NCI-H526 (cell line): Measurements from ENCODE around the gene FSD1.
"Not testable (repeated sequence)": the region's sequence is repeated elsewhere in the genome, so short reads cannot be mapped to it uniquely, and the experiment has no call there.

Experiments
- DNase-seq, 2 experiments: peaks; one replicate each; lab custom pipeline; 2025; lab: John Stamatoyannopoulos, UW

FSD1 gene

DNA sequence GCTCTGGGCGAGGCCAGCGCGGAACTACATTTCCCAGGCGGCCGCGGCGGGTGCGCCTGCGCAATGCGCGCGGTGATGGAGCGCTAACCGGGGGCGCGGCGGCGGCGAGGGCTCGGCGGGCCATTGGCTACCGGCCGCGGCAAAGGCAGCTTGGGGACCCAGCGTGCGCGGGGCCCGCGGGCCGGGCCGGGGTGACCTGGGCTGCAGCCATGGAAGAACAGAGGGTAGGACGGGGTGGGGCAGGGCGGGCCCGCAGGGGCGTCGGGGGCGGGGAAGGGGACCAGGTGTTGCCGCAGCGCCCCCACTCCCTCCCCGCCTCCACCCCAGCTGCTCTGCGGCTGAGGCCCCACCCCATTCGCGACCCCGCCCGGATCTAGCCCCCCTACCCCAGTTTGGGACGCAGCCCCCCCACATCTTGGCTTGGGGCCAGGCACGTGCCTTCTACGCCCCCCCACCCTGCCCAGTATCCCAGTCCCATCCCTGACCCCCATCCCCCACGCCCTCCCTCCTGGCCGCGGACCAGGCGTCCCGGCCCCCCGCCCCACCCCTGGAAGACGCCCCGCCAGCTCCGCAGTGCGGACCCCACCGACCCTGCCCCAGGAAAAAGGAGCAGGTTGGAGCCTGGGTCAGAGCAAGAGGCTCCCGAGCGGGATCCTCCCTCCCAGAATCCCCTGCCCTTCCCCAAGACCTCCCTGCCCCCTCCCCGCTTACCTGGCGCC, at the start of gene FSD1:
Gene FSD1, plus strand, starts transcription at position 61 of the 719 bp plus-strand sequence. Its CDS starts 149 bp downstream, at position 210.
- DNase-seq = peak in 1 of 2 experiments; percentile 78

DNA sequence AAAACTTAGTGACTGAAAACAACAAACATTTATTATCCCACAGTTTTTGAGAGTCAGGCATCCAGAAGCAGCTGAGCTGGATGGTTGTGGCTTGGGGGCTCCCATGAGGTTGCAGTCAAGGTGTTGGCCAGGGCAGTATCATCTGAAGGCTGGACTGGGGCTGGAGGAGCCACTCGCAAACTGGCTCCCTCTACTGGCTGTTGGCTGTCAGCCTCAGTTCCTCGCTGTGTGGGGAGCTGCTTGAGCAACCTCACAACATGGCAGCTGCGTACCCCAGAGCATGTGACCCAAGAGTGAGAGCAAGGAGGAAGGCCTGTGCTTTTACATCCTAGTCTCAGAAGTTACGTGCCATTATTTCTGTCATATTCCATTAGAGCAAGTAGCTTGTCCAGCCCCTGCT, 47.8 kb upstream of the FSD1 start:
- no peak for DNase-seq

DNA sequence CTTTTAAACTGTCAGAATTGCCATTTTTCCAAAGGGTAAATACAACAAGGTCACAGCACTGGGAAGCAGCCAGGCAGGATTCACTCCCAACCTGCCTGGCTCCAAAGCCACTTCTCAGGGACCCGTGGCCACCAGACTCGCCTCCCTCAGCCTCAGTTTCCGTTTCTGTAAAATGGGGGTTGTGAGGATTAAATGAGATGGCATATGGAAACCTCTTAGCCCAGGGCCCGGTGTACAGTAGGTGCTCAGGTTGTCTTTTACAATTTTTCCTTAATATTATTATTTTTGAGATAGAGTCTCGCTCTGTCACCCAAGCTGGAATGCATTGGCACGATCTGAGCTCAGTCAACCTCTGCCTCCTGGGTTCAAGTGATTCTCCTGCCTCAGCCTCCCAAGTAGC, 47.4 kb upstream of the FSD1 start:
- DNase-seq = no peak

DNA sequence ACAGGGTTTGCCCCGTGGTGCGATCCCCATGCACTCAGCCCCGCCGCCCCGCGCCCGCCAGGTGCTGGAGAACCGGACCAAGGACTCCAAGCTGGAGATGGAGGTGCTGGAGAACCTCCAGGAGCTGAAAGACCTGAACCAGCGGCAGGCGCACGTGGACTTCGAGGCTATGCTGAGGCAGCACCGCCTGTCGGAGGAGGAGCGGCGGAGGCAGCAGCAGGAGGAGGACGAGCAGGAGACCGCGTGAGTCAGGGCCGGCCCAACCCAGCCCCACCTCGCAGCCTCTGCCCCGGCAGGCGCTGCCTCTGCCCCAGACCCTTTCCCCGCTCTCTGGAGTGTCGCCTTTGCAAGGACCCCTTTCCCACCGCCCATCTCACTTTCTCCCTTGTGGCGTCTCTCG, 46.2 kb upstream of the FSD1 start:
- DNase-seq = no peak

DNA sequence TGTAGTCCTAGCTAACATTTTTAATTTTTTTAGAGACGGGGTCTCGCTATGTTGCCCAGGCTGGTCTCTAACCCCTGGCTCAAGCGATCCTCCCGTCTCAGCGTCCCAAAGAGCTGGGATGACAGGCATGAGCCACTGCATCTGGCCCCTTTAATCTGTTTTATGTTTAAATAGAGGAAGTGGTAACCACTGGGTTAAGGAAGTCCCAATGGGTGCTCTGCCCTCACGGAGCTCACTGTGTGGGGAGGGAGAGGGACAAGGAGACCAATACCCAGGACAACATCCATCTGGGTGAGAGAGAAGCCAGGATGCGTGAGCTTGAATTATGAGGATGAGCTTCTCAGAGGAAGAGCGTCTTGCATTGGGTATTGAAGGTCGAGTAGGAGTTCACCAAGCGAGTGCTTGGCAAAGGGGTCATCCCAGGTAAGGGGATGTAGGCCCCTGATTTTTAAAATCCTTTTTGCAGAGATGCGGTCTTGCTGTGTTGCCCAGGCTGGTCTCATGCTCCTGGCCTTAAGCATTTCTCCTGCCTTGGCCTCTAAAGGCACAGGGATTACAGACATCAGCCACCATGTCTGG, 43.7 kb upstream of the FSD1 start:
- DNase-seq = no peak

DNA sequence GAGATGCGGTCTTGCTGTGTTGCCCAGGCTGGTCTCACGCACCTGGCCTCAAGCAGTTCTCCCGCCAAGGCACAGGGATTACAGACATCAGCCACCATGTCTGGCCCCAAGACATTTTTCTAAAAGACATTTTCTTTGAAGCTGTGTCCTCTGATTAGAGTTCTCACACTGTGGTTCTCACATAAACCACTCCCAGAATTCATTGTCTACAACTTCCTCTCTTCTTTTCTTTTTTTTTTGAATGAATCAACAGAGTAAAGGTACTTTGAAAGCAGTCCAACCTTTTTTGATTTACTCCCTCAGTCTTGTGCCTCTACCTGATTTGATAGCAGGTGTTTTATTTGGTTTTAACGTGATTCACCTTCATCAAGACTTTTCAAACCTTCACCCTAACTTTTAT, 39.6 kb upstream of the FSD1 start:
- no peak for DNase-seq

DNA sequence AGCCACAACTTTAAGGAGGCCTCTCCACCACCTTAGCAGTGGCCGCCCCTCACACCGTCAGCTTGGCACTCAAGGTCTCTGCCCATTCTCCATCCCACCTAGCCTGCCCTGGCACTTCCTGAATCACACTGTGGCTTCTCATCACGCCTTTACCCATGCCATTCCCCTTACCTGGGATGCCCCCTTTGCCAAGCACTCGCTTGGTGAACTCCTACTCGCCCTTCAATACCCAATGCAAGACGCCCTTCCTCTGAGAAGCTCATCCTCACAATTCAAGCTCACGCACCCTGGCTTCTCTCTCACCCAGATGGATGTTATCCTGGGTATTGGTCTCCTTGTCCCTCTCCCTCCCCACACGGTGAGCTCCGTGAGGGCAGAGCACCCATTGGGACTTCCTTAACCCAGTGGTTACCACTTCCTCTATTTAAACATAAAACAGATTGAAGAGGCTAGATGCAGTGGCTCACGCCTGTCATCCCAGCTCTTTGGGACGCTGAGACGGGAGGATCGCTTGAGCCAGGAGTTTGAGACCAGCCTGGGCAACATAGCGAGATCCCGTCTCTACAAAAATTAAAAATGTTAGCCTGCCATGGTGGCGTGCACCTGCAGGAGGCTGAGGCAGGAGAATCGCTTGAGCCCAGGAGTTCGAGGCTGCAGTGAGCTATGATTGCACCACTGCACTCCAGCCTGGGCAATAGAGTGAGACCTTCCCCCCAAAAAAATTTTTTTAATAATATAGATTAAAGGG, 38.0 kb upstream of the FSD1 start:
- no peak for DNase-seq

DNA sequence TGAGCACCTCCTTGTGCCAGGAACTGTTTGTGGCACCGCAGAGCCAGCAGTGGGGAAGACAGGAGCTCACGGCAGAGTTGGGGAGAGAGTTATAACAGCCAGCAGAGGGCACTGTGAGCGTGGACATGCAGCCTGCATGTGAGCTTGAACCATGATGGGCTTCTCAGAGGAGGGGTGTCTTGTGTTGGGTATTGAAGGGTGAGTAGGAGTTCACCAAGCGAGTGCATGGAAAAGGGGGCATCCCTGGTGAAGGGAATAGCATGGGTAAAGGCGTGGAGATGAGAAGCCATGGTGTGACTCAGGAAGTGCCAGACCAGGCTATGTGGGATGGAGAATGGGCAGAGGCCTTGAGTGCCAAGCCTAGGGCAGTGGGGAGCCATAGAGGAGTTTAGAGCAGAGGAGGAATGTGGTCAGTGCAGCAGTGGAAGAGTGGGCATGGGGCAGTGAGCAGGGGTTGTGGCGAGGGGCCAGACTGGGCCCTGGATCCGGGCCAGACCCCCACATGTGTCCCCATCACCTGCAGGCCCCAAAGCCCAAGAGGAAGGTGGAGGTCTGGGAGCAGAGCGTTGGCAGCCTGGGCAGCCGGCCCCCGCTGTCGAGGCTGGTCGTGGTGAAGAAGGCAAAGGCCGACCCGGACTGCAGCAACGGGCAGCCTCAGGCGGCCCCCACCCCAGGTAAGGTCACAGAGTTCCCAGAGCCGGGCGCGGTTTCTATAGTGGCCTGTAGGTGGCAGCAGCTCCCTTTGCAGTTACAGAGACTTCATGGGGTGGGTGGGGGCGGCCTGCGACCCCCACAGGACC, 37.1 kb upstream of the FSD1 start:
- peak in 1 of 2 experiments; percentile 66 for DNase-seq

DNA sequence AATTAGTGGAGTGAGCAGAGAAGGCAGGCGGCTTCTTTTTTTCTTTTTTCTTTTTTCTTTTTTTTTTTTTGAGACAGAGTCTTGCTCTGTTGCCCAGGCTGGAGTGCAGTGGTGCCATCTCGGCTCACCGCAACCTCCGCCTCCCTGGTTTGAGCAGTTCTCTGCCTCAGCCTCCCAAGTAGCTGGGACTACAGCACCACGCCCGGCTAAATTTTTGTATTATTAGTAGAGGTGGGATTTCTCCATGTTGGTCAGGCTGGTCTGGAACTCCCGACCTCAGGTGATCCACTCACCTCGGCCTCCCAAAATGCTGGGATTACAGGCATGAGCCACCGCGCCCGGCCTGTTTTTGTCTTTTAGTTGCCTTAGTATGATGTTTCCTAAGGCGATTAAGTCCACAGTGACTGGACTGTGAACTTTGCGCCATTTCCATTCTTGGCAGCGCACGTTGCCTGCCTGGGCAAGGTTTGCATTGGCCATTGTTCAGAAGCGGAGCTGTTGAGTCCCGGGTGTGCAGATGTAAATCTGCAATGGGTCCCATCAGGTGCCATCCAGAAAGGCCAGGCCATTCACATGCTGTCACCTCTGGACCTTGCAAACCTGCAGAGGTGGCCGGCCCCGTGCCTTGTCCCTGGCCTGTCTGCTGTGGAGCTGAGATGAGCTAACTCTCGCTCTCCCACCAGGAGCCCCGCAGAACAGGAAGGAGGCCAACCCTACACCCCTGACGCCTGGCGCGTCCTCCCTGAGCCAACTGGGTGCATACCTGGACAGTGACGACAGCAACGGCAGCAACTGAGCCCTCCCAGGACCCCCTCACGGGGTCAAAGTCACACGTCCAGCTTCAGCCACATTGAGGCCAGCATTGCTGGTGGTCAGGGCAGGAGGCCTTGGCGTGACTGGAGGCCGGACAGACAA, 36.2 kb upstream of the FSD1 start:
- no peak for DNase-seq

DNA sequence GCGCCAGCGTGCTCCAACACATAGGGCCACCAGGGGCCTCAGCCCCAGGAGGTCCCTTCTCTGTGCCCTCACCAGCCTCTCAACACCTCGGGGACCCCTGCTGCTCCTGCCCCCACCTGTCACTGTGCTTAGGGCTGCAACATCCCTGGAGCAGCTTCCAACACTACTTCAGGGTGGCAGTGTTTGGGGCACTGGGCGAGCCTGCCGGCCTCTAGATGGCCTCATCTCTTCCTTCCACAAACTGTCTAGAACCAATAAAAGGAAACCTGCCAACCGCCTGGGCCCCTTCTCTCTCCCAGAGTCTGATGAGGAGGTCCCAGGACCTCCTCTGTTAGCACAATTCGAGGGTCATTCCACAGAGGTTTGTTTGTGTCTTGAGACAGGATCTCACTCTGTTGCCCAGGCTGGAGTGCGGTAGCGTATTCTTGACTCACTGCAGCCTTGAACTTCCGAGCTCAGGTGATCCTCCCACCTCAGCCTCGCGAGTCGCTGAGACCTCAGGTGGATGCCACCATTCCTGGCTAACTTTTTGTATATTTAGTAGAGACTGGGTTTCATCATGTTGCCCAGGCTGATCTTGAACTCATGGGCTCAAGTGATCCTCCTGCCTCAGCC, 35.5 kb upstream of the FSD1 start:
- no peak for DNase-seq

DNA sequence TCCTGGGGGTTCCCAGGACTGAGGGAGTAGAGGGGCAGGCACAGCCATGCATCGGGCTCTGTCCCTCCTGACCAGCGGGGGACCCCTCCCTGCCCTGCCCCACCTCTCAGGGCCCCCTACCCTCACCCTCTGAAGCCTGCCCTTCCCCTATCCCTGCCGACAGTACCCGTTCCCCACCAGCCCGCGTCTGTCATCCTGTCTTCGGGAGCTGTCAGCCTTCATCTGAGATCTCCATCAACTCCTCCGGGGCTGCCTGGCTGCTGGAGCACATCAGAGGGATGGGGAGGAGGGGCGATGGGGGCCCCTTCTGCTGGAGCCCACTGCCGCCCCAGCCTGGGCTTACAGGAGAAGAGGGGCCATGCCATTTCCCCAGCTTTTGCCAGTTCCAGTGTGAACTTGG, 31.5 kb upstream of the FSD1 start:
- DNase-seq = no peak

DNA sequence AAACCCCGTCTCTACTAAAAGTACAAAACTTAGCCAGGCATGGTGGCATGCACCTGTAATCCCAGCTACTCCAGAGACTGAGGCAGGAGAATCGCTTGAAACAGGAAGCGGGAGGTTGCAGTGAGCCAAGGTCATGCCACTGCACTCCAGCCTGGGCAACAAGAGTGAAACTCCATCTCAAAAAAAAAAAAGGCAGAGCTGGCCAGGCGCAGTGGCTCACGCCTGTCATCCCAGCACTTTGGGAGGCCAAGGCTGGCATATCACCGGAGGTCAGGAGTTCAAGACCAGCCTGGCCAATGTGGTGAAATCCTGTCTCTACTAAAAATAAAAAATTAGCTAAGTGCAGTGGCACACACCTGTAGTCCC, 30.1 kb upstream of the FSD1 start:
- not testable (repeated sequence) for DNase-seq

DNA sequence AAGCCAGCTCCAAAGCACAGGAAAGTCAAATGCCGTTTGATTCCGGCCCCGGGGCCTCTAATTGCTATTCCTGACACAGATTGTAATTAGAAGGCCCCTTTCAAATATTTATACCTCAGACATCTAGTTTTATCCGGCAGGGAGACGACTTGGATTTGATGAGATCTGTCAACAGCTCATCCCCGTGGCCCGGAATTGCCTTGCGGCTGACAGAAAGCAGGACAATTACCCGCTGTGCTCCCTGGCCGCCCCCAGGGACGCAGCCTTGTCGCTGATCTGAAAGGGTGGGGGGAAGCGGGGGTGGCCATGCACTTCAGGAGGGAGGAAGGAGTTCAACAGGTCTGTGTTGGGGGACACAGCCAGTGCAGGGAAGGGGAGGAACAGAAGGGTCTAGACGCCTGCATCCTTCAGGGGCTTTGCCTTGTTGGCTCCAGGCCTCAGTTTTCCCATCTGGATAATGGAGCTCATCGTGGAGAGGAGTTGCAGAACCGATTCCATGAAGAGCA, 27.2 kb upstream of the FSD1 start:
- DNase-seq = no peak

DNA sequence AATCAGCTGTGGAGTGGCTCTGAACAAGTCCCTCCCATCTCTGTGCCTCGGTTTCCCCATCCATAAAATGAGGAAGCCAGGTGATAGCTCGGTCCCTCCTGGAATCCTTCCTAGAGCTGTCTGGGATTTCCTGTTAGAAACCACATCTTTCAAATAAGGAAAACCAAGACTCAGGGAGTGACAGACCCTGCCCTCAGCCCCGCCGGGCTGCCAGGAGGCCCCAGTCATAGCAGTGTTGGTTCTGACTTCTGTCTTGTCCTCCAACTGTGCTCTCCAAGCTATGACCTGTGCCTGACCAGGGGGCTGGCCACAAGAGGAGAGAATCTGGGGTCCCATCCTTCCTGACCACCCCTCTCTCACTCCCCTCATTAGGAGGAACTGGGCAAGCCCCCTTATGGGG, 26.4 kb upstream of the FSD1 start:
- no peak for DNase-seq

DNA sequence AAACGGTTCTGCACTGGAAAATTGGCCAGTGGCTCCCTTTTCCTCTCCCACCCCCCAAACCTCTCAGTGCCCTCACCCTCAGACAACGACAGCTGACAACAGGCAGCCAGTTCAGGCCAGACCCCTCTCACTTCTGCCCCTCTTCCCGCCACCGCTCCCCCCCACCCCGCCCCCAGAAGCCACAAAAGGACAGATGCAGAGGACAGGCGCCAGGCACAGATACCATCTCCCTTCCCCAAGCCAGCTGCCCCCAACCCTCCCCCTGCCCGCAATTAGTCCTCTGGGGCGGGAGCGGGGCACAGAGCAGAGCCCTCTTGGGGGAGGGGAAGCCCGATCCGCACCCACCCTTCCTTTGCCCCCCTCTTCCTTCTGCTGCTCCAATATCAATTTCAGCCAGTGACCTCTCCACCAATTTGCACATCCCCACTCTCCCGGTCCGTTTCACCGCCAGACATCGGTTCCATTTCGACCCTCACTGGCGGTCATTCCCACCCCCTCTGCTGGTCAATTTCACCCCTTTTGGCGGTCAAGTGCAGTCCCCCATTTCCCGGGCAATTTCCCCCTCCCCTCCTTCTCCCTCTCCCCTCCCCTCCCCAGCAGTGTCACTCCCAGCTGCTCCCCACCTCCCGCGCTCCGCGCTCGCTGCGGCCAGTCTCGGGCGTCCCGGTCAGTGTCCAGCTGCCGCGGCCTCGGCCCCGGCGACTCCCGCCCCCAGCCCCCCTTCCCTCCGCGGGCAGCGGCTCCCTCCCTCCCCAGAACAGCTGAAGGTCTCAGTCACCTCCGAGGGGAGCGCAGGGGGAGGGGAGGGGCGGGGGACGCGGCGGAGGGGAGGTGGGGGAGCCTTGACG, 25.8 kb upstream of the FSD1 start, which contains the start of gene SHD:
Gene SHD, plus strand, starts transcription at position 848 of the 848 bp plus-strand sequence. CDS start 798 bp downstream, outside the sequence.
- DNase-seq = no peak

DNA sequence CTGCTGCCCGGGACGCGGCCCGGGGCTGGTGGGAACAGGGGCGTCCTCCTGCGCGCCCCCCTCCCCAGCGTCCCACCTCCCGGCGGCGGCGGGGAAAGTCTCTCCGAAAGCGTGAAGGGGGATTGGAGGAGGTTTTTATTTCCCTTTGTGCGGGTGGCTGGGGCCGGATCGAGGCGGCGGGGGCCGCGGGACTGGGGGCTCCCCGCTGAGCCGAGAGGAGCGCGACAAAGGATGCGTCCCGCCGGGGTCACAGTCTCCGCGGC, 25.2 kb upstream of the FSD1 start:
- DNase-seq = no peak

DNA sequence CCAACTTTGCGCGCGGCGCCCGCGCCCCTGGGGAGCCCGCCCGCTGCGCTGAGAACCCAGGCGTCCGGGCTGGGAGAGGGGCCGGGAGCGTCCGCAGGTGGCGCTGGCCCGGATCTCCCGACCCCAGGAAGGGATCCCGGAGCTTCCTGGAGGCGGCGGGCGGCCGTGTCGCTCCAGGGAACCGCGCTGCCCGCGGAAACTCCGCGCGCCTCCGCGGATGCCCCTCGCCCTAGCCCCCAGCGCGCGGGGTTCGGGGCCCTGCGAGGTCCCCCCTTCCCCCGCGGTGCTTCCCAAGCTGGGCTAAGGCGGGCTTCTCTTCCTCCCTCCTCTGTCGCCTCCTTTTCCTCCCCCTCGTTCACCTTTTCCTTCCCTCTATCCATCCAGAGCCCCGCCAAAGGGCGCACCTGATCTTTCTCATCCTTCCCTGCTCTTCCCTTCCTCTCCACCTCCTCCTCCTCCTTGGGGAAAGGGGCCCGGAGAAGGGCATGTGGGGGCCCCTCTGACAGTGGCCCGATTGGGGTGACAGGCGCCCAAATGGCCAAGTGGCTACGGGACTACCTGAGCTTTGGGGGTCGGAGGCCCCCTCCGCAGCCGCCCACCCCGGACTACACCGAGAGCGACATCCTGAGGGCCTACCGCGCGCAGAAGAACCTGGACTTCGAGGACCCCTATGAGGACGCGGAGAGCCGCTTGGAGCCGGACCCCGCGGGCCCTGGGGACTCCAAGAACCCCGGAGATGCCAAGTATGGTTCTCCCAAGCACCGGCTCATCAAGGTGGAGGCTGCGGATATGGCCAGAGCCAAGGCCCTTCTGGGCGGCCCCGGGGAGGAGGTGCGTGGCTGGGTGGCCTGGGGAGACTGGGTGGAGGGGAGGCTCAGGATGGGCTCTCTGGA, 24.6 kb upstream of the FSD1 start:
- DNase-seq = no peak

DNA sequence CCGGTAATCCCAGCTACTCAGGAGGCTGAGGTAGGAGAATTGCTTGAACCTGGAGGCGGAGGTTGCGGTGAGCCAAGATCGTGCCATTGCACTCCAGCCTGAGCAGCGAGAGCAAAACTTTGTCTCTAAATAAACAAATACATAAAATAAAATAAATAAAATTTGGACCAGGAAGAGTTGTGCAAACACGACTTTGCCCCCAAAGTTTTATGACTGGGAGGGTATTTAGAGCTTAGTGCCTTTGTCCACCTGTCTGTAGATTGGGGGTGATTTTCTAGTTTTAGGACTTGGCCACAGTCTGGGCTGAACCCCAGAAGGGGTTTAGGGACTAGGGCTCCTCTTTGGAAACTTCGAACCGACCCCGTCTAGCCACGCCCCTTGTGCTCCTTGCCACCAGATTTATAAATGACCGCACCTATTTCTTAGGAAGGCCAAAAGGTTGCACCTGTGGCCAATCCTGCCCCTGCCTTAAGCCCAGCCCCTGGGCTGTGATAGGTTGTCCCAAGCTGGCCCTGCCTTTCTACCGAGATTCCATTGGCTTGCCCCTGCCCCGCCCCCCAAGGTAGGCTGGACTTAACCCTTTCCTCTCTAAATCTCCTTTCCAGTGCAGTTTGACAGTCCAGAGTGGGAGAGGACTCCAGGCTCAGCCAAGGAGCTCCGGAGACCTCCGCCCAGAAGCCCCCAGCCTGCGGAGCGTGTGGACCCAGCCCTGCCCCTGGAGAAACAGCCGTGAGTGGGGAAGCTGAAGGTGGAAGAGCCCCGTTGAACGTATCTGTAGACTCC, 20.0 kb upstream of the FSD1 start:
- DNase-seq = peak; percentile 34 to 76
